Raji (cell line): Measurements from ENCODE around the gene PHACTR1.

Experiments
- POLR2A ChIP-seq: IDR thresholded peaks from 2 replicates; pipeline ENCODE4 v1.6.1; 2011; ENCODE audit warnings: low read depth, low read length, control low read depth; ENCODE audit not compliant: insufficient read depth

PHACTR1 gene

DNA sequence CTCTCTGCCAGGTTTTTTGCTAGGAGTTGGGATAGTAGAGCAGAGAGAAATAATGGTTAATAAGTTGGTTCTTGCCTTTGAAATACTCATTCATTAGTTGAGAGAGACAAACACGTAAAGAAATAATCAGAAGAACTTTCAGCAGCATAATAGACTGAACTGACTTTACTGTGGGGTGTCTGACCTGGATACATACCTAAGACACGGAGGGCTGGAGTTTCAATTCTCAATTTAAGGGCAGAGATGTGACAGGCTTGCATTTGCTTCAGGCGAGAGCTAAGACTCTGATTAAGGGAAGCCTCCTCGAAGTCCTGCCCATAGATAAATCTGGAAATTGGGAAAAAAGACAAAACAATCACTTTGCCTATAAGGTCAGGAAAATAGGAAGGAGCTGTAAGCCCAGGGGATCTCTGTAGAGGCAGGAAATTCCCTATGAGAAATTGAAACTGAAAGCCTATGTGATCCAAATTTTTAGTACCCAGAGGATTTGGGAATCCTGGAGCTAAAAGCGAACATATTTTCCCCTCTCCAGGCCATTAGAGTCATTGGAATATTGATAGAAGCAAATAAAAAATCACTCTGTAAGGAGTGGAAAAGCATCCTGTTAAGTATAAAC, 276.8 kb downstream of the PHACTR1 start:
- no peak for TF ChIP-seq POLR2A

DNA sequence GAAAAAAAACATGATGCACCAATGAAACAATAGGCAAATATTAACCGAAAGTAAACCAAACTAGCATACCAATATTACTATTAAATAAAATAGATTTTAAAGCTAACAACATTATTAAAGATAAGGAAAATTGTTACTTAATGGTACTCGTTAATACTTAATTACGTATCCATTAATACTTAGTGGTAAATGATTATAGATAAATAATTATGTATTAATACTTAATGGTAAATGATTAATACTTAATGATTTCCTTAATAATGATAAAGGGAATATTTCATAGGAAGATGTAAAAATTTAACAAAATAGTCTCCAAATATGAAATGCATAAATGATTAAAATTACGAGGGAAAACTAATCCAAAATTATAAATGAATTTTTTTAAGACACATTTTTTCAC, 278.9 kb downstream of the PHACTR1 start:
- no peak for TF ChIP-seq POLR2A

DNA sequence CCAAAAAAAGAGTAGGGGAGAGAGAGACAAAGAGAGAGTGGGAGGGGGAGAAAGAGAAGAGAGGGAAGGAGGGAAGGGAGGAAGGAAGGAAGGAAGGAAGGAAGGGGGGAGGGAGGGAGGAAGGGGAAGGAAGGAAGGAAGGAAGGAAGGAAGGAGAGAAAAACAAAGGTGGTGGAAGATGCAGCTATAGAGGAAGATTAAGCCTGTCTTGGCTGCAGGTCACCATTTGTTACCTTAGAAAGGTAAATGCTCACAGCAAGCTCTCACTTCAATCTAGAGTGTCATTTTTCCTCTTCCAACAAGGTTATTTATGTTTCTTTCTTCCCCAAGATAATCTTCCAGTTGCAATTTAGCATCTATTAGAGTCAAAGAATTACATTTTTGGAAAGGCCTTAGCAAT, 284.0 kb downstream of the PHACTR1 start:
- TF ChIP-seq POLR2A, result no peak

DNA sequence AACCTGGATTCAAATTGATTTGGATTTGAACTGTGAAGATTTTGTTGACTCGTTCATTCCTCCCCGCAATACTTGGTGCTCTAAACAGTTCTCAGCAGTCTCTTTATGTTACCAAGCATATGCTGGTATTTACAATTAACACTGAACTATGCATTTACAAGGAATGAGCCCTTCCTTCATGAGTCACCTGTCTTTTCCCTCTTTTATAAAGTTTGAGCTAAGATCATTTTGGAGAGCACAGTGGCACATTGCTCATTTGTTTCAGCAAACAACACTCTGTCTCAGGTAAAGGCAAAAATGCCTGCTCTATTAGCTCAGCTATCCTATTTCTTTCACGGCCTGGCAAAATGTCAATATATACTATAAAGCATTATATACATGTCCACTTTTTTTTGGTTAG, 285.4 kb downstream of the PHACTR1 start:
- no peak for TF ChIP-seq POLR2A

GRCh38 chr6:13004601-13005000, 288.0 kb downstream of the PHACTR1 start:
- no peak for TF ChIP-seq POLR2A

- no peak for TF ChIP-seq POLR2A
Measured at GRCh38 chr6:13005994-13006393, 289.4 kb downstream of the PHACTR1 start.

DNA sequence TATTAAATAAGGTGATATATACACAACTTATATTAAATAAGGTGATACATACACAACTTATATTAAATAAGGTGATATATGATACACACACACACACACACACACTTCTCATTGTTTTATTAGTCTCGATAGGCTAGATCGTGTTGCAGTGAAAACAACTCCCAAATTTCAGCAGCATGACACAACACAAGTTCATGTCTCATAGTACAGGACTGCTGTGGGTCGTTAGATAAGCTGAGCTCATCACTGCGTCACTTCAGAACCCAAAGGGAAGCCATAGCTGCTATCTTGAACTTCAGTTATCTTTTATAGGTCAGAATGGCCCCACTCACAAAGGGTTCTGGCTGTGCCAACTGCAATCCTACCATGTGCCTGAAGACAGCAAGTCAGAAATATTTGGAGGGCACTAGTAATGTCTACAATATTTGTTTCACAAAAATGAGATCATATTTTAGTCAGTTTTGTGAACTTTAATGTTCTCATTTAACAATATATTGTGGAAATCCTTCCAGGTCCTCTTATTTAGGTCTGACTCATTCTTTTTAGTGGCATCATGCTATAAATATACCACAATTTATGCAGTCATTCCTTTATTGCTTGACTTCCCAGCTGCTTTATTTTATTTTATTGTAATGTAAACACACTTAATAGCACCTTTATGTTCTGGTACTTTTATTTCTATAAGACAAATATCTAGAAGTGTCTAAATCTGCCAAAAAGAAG, 290.2 kb downstream of the PHACTR1 start:
- no peak for TF ChIP-seq POLR2A

GRCh38 chr6:13007744-13008143, 291.2 kb downstream of the PHACTR1 start:
- no peak for TF ChIP-seq POLR2A

- TF ChIP-seq POLR2A, result no peak
Measured at GRCh38 chr6:13009031-13009430, 292.5 kb downstream of the PHACTR1 start.

GRCh38 chr6:13009461-13009860, 292.9 kb downstream of the PHACTR1 start:
- no peak for TF ChIP-seq POLR2A

- no peak for TF ChIP-seq POLR2A
Measured at GRCh38 chr6:13011612-13012146, 295.1 kb downstream of the PHACTR1 start.

- no peak for TF ChIP-seq POLR2A
Measured at GRCh38 chr6:13012296-13012695, 295.7 kb downstream of the PHACTR1 start.

DNA sequence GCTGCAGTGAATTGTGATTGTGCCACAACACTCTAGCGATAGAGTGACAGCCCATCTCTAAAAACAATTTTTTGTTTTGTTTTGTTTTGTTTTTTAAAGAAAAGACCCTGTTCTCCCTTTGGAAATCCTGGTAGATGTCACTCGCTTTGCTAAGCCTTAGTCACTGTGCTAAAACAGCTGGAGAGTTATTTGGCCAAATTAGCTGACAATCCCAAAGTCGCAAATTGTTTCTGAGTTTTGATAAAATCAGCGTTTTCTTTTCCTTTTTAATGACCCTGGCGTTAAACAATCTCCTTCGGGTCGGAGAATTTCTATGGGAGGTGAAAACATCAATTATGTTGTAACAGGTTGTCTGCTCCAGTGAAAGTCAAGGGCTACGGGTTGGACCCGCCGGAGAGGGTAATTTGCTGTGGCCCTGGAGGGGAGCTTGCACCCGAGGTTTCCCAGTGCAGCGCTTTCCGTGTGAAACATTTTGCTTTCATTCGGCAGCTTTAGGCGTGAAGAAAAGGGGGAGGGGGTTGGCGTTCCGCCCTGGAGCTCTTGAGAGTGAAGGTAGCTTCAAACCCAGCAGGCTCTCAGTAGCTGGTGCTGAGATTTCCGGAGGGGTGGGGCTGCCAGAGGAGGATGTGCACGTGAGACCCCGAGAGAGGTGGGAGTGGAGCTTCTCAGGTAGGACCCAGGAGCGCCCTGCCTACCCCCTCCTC, 296.6 kb downstream of the PHACTR1 start:
- no peak for TF ChIP-seq POLR2A

GRCh38 chr6:13013681-13014503, 297.3 kb downstream of the PHACTR1 start:
- TF ChIP-seq POLR2A, result no peak
